ENCODE results near the gene LARGE1. TPM values are rescaled to one million over a fixed set of nuclear protein-coding genes. Genes with fewer than 3 reads are reported as not detected.

The LARGE1 gene
- total and polyA plus RNA-seq, 9 of the 15 experiments (the other 6 are each of a cell fraction or from before 2014, with no cell fraction given) = 0.01 to 0.66 (median 0.14) TPM; not detected in 2

DNA sequence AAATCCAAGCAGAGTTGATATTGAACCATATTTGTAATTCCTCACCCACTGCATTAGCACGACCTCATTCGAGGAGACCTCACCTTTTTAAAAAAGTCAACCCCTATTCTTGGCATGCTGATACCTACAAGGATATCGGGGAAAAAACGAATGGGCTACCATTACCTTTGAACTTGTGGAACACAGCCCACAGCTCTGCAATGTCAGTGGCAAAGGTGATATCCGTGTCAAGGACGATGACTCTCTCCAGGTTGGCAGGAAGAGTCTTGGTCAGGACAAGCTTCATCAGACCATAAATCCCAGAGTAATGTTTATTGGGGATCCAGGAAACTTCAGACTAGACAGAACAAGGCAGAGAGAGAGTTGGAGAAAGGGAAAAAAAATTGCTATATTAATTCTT, 355.6 kb downstream of the LARGE1 start:
- FAIRE-seq = no peak
- no peak overlapping the region for H3K4me2 ChIP-seq (ENCODE audit: insufficient read depth, low read length)
- H3K79me2 ChIP-seq (ENCODE audit: control insufficient read depth, insufficient read depth, low read length) = no peaks in the 10 kb centered on the region
- ChIA-PET CTCF (ENCODE audit: low intra/inter-chr PET ratio) (no interaction called here), POLR2A (no interaction called here)
- ATAC-seq = no peak
- H4K20me1 ChIP-seq (replicated peaks; ENCODE audit: control insufficient read depth, insufficient read depth, low read length) = no peaks in the 10 kb centered on the region
- BruUV-seq (replicated peaks) = no TSS peak
- H3K4me1 ChIP-seq (replicated peaks in 1 of 2; ENCODE audit: control insufficient read depth in 2 of 2, insufficient read depth in 2 of 2, low read length in 2 of 2) = no peaks in the 10 kb centered on the region
- no peak overlapping the region for H2AFZ ChIP-seq (ENCODE audit: low read depth, low read length)
- H3K27ac ChIP-seq (ENCODE audit: extremely low read depth, low read depth, low read length) = no peak overlapping the region
- TF ChIP-seq YBX1 (IDR thresholded peaks at IDR 0.05) = no peak
- TF ChIP-seq MAFG (tag; conservative IDR thresholded peaks at IDR 0.05) = no peak
- no peak for TF ChIP-seq ZNF644 (tag; IDR thresholded peaks at IDR 0.05; ENCODE audit: low read depth)
- no peak for TF ChIP-seq TEAD1 (CRISPR knock-in tag; IDR thresholded peaks at IDR 0.05)
- no peak for TF ChIP-seq LARP7 (IDR thresholded peaks at IDR 0.05)
- TF ChIP-seq SMARCA4 (IDR thresholded peaks at IDR 0.05) = no peak
- TF ChIP-seq, protein P1, sequence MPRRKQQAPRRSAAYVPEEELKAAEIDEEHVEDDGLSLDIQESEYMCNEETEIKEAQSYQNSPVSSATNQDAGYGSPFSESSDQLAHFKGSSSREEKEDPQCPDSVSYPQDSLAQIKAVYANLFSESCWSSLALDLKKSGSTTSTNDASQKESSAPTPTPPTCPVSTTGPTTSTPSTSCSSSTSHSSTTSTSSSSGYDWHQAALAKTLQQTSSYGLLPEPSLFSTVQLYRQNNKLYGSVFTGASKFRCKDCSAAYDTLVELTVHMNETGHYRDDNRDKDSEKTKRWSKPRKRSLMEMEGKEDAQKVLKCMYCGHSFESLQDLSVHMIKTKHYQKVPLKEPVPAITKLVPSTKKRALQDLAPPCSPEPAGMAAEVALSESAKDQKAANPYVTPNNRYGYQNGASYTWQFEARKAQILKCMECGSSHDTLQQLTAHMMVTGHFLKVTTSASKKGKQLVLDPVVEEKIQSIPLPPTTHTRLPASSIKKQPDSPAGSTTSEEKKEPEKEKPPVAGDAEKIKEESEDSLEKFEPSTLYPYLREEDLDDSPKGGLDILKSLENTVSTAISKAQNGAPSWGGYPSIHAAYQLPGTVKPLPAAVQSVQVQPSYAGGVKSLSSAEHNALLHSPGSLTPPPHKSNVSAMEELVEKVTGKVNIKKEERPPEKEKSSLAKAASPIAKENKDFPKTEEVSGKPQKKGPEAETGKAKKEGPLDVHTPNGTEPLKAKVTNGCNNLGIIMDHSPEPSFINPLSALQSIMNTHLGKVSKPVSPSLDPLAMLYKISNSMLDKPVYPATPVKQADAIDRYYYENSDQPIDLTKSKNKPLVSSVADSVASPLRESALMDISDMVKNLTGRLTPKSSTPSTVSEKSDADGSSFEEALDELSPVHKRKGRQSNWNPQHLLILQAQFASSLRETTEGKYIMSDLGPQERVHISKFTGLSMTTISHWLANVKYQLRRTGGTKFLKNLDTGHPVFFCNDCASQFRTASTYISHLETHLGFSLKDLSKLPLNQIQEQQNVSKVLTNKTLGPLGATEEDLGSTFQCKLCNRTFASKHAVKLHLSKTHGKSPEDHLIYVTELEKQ (CRISPR knock-in tag; IDR thresholded peaks at IDR 0.05) = no peak
- TF ChIP-seq THRAP3 (IDR thresholded peaks at IDR 0.05; ENCODE audit: borderline replicate concordance) = no peak
- TF ChIP-seq MEF2D (tag; conservative IDR thresholded peaks at IDR 0.05; ENCODE audit: low read depth) = no peak
- TF ChIP-seq CSDE1 (IDR thresholded peaks at IDR 0.05) = no peak
- no peak for TF ChIP-seq KDM1A (IDR thresholded peaks at IDR 0.05)
- TF ChIP-seq GATAD2A (IDR thresholded peaks at IDR 0.05) = no peak
- H3K9me3 ChIP-seq (replicated peaks; ENCODE audit: control insufficient read depth, insufficient read depth, low read depth, low read length) = no peaks in the 10 kb centered on the region
- in situ Hi-C loops (cut with MboI) = no loop called here
- no peaks in the 10 kb centered on the region for H3K36me3 ChIP-seq (ENCODE audit: control insufficient read depth, insufficient read depth, low read length)
- DNase-seq (ENCODE audit: extremely low read depth in 1 of 4, low spot score in 3 of 4) = no peak
- intact Hi-C loops (cut with micrococcal nuclease) = no loop called here
- H3K9me1 ChIP-seq (ENCODE audit: control insufficient read depth, insufficient read depth, low read length) = no peaks in the 10 kb centered on the region
- no peaks in the 10 kb centered on the region for H3K27me3 ChIP-seq (ENCODE audit: control insufficient read depth in 2 of 2, insufficient read depth in 2 of 2, low read length in 2 of 2)
- WGBS (ENCODE audit: insufficient coverage, low coverage, missing lambda C conversion rate) = 0% methylated on average over 4 of the region's 6 CpGs
- H3K9ac ChIP-seq (ENCODE audit: insufficient read depth in 1 of 2, low read depth in 2 of 2, low read length in 2 of 2) = no peak overlapping the region
- H3K4me3 ChIP-seq = no peak overlapping the region

All from K562 (cell line).